B cell (primary cell): Measurements from ENCODE around the gene EPB41.

Experiments used
- CTCF ChIP-seq: fragments of 200-600 bp; IDR thresholded peaks from one replicate; pipeline ENCODE4 v1.8.0; 2022; ENCODE audit warnings: antibody characterized with exemption, mild to moderate bottlenecking
- EZH2 ChIP-seq: IDR thresholded peaks from 2 replicates; pipeline ENCODE4 v1.6.1; 2012; ENCODE audit warnings: borderline replicate concordance, low read depth, mild to moderate bottlenecking, moderate library complexity, low read length; ENCODE audit not compliant: insufficient read depth, poor library complexity, severe bottlenecking

GRCh38 chr1:28867850-28868249 is 46.5 kb upstream of the EPB41 start:
- TF ChIP-seq CTCF (no peak), EZH2 (no peak)
